BJ (cell line): Measurements from ENCODE around the gene MLLT1. TPM values are rescaled to one million over a fixed set of nuclear protein-coding genes. Genes with fewer than 3 reads are reported as not detected.
"Not testable (repeated sequence)": the region's sequence is repeated elsewhere in the genome, so short reads cannot be mapped to it uniquely, and the experiment has no call there.

Experiments used
- CTCF ChIA-PET: fragments of 350-600 bp; formaldehyde crosslinking; extraction: SDS; loops from one replicate; lab custom pipeline; 2021; ENCODE audit warnings: antibody characterized with exemption, inconsistent platforms; lab: Yijun Ruan, JAX
- POLR2A ChIA-PET: fragments of 300-600 bp; sonication (Branson Sonifier 250); formaldehyde crosslinking; extraction: SDS; loops from one replicate; lab custom pipeline; 2021; ENCODE audit warnings: antibody characterized with exemption; lab: Charles Lee
- DNase-seq: peaks from one replicate; pipeline ENCODE4 v3.0.0-alpha.2; 2011; ENCODE audit warnings: low read depth
- H3K27me3 ChIP-seq: 2 replicates; pipeline ENCODE4 v1.6.0; 2011; ENCODE audit warnings: low read length; ENCODE audit not compliant: control insufficient read depth, insufficient read depth
- H3K36me3 ChIP-seq: 2 replicates; pipeline ENCODE4 v1.5.1; 2011; ENCODE audit warnings: low read length; ENCODE audit not compliant: control insufficient read depth, insufficient read depth
- H3K4me3 ChIP-seq: 2 replicates; pipeline ENCODE4 v1.5.1; 2011; ENCODE audit warnings: low read depth, mild to moderate bottlenecking, control low read depth, low read length
- CTCF ChIP-seq: IDR thresholded peaks from 2 replicates; pipeline ENCODE4 v1.5.1; 2011; ENCODE audit warnings: low read depth, mild to moderate bottlenecking, control low read depth, inconsistent platforms, low read length, moderate library complexity; ENCODE audit not compliant: insufficient read depth
- polyA plus RNA-seq: library from polyadenylated mRNA; depleted of rRNA; stranded (reverse); fragments of >200 nt; gene quantifications from 2 replicates; pipeline ENCODE4 v1.2.3, GENCODE V29; 2011

MLLT1 gene
- polyA plus RNA-seq, 1 experiment = 28.1 TPM

GRCh38 chr19:6319376-6319775, 39.6 kb upstream of the MLLT1 start:
- ChIA-PET POLR2A (no interaction called here), CTCF (interaction anchor here (0.9 kb wide), 1 partner anchor 12 kb away, joined by 3 read pairs; no protein-coding TSS in a partner anchor)
- Histone ChIP-seq H3K27me3 (no peaks in the 10 kb centered on the region; the same call in none of the 2 replicates), H3K36me3 (no peaks in the 10 kb centered on the region), H3K4me3 (no peak overlapping the region)
- DNase-seq = no peak
- TF ChIP-seq CTCF = no peak

- no peak for DNase-seq
- CTCF ChIA-PET = interaction anchor here (0.9 kb wide), 1 partner anchor 12 kb away, joined by 3 read pairs; no protein-coding TSS in a partner anchor
- POLR2A ChIA-PET = no interaction called here
Measured at GRCh38 chr19:6318772-6319171, 39.0 kb upstream of the MLLT1 start.

GRCh38 chr19:6315646-6316045, 35.9 kb upstream of the MLLT1 start:
- H3K36me3 ChIP-seq, CTCF ChIA-PET, H3K27me3 ChIP-seq, DNase-seq, POLR2A ChIA-PET, H3K4me3 ChIP-seq: not testable (repeated sequence)

More at GRCh38 chr19:6318772-6319171, 39.0 kb upstream of the MLLT1 start:
- TF ChIP-seq CTCF = no peak
- Histone ChIP-seq H3K27me3 (no peaks in the 10 kb centered on the region; the same call in none of the 2 replicates), H3K36me3 (no peaks in the 10 kb centered on the region), H3K4me3 (no peak overlapping the region)

- ChIA-PET CTCF (interaction anchor here (1.3 to 1.8 kb wide), 2 partner anchors 10 to 95 kb away, joined by 3 to 4 read pairs; no protein-coding TSS in a partner anchor), POLR2A (no interaction called here)
- no peak for DNase-seq
- H3K36me3 ChIP-seq = no peaks in the 10 kb centered on the region
- no peaks in the 10 kb centered on the region for H3K27me3 ChIP-seq
- TF ChIP-seq CTCF = no peak
- H3K4me3 ChIP-seq = no peak overlapping the region
Measured at GRCh38 chr19:6313398-6313969, 33.7 kb upstream of the MLLT1 start.

- CTCF ChIA-PET = interaction anchor here (1.0 to 1.8 kb wide), 2 partner anchors 12 to 94 kb away, joined by 4 read pairs; no protein-coding TSS in a partner anchor
- no peak overlapping the region for H3K4me3 ChIP-seq
- POLR2A ChIA-PET = no interaction called here
- no peaks in the 10 kb centered on the region for H3K27me3 ChIP-seq
- no peak for DNase-seq
- H3K36me3 ChIP-seq = no peaks in the 10 kb centered on the region
- TF ChIP-seq CTCF = no peak
Measured at GRCh38 chr19:6312018-6312417, 32.2 kb upstream of the MLLT1 start.

GRCh38 chr19:6298413-6298812, 18.6 kb upstream of the MLLT1 start:
- TF ChIP-seq CTCF = no peak
- POLR2A ChIA-PET = no interaction called here
- no peak overlapping the region for H3K4me3 ChIP-seq
- CTCF ChIA-PET = interaction anchor here (1.1 to 10.0 kb wide), 3 partner anchors 37 to 125 kb away, joined by 3 to 160 read pairs (median 3); no protein-coding TSS in a partner anchor
- 0 out of 2 replicates have a peak, but pooled peaks cover 2% of the 10 kb centered on the region for H3K27me3 ChIP-seq
- no peaks in the 10 kb centered on the region for H3K36me3 ChIP-seq
- DNase-seq = no peak
